ENCODE results near the gene ANKAR. TPM values are rescaled to one million over a fixed set of nuclear protein-coding genes. Genes with fewer than 3 reads are reported as not detected.

ANKAR gene, protein sequence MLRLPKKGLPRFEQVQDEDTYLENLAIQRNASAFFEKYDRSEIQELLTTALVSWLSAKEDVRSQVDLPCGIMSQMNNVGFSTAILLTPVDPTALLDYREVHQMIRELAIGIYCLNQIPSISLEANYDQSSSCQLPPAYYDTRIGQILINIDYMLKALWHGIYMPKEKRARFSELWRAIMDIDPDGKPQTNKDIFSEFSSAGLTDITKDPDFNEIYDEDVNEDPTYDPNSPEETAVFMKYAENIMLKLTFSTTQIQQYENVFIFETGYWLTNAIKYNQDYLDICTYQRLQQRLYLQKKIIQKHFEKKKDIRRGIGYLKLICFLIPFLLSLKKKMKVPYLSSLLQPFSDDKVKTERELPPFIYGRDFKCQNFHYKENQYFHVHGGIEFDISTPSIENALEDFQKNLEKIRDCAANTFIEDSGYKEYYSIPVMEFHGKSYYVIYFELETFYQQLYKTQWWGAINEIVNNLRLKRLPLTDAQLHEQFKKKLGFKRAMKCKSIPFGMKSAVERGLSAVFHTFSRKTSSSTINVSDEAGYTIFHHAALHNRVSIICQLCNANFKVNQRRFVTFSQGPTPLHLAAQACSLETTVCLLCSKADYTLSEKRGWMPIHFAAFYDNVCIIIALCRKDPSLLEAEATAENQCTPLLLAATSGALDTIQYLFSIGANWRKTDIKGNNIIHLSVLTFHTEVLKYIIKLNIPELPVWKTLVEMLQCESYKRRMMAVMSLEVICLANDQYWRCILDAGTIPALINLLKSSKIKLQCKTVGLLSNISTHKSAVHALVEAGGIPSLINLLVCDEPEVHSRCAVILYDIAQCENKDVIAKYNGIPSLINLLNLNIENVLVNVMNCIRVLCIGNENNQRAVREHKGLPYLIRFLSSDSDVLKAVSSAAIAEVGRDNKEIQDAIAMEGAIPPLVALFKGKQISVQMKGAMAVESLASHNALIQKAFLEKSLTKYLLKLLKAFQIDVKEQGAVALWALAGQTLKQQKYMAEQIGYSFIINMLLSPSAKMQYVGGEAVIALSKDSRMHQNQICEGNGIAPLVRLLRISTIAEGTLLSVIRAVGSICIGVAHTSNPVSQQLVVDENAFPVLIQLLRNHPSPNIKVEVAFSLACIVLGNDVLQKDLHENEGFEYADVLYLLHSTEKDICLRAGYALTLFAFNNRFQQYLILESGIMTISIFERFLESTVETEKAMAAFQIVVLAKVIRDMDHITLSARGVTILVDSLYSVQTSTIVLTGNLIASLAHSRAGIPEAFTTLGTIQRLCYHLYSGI (N-terminal part only)
- total RNA-seq (10 to 100 TPM; 18.4 to 20.2 TPM), polyA plus RNA-seq (1 to 10 TPM; 2.8 to 7.0 TPM)

DNA sequence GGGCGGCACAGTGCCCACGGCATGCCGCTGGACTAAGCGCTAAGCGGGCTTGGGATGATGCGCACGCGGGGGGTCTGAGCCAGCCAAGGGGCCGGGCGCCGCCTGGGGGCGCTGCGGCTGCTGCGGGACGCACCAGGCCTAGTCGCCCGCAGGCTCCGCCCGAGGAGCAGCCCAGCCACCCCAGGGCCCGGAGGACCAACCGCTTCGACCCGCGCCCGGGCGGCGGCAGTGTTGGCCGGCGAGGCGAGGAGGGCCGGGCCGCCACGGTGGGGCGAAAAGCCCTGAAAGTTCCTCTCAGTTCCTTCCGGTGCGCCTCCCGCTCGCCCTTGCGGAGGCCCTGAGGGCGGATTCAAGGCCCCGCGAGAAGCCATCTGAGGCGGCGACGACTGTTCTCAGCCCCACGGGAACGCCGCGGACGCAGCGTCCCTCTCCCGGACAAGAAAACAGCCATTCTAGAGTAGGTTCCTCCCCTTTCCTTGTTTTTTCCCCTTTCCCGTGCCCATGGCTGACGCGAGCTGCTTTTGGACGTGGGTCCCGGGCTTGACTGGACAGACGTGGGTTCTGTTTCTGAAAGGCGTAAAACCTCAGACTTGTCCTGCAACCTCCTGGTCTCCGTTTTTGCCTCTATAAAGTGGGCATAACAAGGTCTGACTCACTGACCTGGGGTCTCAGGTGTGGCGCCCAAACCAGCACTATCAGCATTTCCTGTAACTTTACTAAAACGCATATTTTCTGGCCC is at the start of gene ANKAR:
Gene ANKAR, plus strand, starts transcription at position 297 of the 739 bp plus-strand sequence. CDS start 1,821 bp downstream, outside the sequence.
- no peaks in the 10 kb centered on the region for H3K27me3 Mint-ChIP-seq
- peak within 1 kb of the TSS; percentile 90 for H3K27ac ChIP-seq (ENCODE audit: low read depth, low read length)
- DNase-seq: peak; percentile 80 to 86 (median 83)
- H3K27me3 ChIP-seq (ENCODE audit: insufficient read depth, low read length): no peaks in the 10 kb centered on the region
- intact Hi-C loops (cut with micrococcal nuclease): loop anchor here (1.0 to 10.0 kb wide), 4 partner anchors 13 to 970 kb away; partner anchors contain the start of genes ASNSD1 and NAB1
- H3K9me3 ChIP-seq (ENCODE audit: control insufficient read depth in 1 of 2, low read length in 2 of 2): no peaks in the 10 kb centered on the region
- H3K4me3 ChIP-seq (ENCODE audit: low read length in 2 of 2): peak within 1 kb of the TSS; percentile 42 to 77
- H3K27ac Mint-ChIP-seq: peak within 1 kb of the TSS; percentile 96 to 99 (median 99)
- peaks cover 27 to 49% (median 40%) of the 10 kb centered on the region in 4 donors for H3K4me1 Mint-ChIP-seq
- POLR2A ChIA-PET (ENCODE audit: partially characterized antibody): interaction anchor here (0.8 to 4.5 kb wide), 9 partner anchors 8 to 109 kb away, joined by 3 to 48 read pairs (median 8); partner anchors contain the start of genes ASNSD1, ORMDL1, OSGEPL1 and PMS1
- CTCF ChIA-PET (ENCODE audit: partially characterized antibody): interaction anchor here (0.7 to 7.9 kb wide), 18 partner anchors 10 to 334 kb away, joined by 3 to 171 read pairs (median 4); partner anchors contain the start of genes ASNSD1, OSGEPL1 and SLC40A1
- peaks cover 0 to 8% (median 2%) of the 10 kb centered on the region in 8 donors for H3K9me3 Mint-ChIP-seq
- H3K4me3 Mint-ChIP-seq: peak within 1 kb of the TSS; percentile 95 to 98 (median 96)
- peaks cover 13 to 40% of the 10 kb centered on the region in 2 donors for H3K36me3 Mint-ChIP-seq
- peaks cover 21% of the 10 kb centered on the region for H3K4me1 ChIP-seq (ENCODE audit: insufficient read depth, low read length)
- peaks cover 11% of the 10 kb centered on the region for H3K36me3 ChIP-seq (ENCODE audit: insufficient read depth, low read length)

DNA sequence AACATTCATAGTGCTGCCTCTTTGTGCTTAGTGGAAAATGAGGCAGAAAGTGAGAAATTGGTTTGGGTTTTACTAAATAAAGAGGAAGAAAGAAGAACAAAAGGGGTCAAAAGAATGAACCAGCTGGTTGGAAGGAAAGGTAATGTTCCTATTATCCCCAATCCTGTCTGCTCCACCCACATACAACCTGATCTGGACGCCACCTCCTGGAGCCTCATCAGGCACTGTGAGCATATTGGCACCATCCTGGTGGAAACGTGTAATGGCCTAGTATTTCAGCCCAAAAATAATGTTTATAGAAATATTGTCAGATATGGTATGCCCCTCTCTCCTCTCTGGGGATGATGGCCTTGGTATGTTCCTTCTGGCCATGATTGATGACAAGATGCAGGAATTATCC is 48.8 kb upstream of the ANKAR start:
- Histone ChIP-seq H3K9me3 (ENCODE audit: control insufficient read depth in 1 of 2, low read length in 2 of 2) (no peaks in the 10 kb centered on the region), H3K27ac (ENCODE audit: low read depth, low read length) (no peak overlapping the region), H3K4me1 (ENCODE audit: insufficient read depth, low read length) (no peaks in the 10 kb centered on the region), H3K36me3 (ENCODE audit: insufficient read depth, low read length) (no peaks in the 10 kb centered on the region), H3K27me3 (ENCODE audit: insufficient read depth, low read length) (no peaks in the 10 kb centered on the region), H3K4me3 (ENCODE audit: low read length in 2 of 2) (no peak overlapping the region)
- peaks cover 5 to 21% (median 15%) of the 10 kb centered on the region in 4 donors for H3K4me1 Mint-ChIP-seq
- no peak for DNase-seq
- ChIA-PET CTCF (ENCODE audit: partially characterized antibody) (interaction anchor here (1.0 kb wide), 1 partner anchor 11 kb away, joined by 3 read pairs; no protein-coding TSS in a partner anchor), POLR2A (ENCODE audit: partially characterized antibody) (interaction anchor here (1.5 kb wide), 1 partner anchor 45 kb away, joined by 6 read pairs; the partner anchor contains the start of gene SLC40A1)
- H3K4me3 Mint-ChIP-seq: no peak overlapping the region
- H3K9me3 Mint-ChIP-seq: no peaks in the 10 kb centered on the region
- intact Hi-C loops (cut with micrococcal nuclease): no loop called here
- no peak overlapping the region for H3K27ac Mint-ChIP-seq
- H3K36me3 Mint-ChIP-seq: no peaks in the 10 kb centered on the region
- H3K27me3 Mint-ChIP-seq: no peaks in the 10 kb centered on the region

DNA sequence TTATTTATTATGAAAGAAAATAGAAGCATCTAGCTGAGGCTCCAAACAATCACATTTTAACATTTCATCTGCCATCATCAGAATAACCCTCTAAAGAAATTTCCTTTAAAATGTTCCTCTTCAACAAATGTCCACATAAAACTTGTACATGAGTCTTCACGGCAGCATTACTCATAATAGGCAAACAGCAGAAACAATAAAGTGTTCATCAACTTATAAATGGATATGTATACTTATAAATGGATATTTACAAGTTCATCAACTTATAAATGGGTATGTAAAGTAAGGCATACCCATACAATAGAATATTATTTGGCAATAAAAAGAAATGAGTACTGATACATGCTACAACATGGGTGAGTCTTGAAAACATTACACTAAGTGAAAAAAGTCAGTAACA is 46.7 kb upstream of the ANKAR start:
- intact Hi-C loops (cut with micrococcal nuclease): no loop called here

DNA sequence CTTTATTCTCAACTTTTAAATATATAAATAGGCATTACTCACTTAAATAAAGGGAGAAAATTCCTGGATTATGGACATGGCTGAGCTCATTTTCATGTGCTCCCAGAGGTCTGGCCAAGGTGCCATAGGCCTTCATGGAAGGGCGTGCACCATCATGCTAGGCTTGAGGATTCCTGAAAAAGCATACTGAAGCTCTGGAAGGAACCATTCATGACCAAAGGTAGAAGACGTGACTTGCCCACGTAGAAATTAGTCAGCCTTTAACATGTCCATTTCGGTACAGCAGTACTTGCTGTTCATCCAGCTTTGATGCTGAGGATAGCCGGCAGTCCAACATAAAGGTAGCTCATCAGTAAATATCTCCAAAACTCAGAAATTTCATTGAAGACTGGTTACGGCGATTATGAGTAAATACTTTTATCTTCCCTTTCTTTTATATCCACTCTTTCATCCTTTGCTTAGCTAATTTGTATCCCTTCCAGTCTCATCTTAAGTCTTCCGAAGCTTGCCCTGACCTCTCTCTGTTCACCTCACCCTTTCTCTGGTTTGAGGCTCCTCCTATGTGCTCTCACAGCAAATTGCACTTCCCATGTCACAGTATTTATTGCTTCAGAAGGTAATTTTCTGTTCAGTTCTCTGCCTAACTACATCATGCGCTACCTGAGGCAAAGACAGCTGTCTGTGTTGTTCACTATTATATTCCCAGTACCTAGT is 45.5 kb upstream of the ANKAR start:
- H3K4me3 Mint-ChIP-seq: no peak overlapping the region
- POLR2A ChIA-PET (ENCODE audit: partially characterized antibody): interaction anchor here (0.9 to 1.7 kb wide), 3 partner anchors 32 to 188 kb away, joined by 3 read pairs; partner anchors contain the start of genes SLC40A1 and WDR75

More for the DNA sequence above, 46.7 kb upstream of the ANKAR start:
- no peaks in the 10 kb centered on the region for H3K9me3 ChIP-seq (ENCODE audit: control insufficient read depth in 1 of 2, low read length in 2 of 2)
- Mint-ChIP-seq H3K9me3 (no peaks in the 10 kb centered on the region), H3K4me3 (no peak overlapping the region), H3K27ac (no peak overlapping the region), H3K4me1 (peaks cover 3 to 16% (median 14%) of the 10 kb centered on the region in 4 donors), H3K27me3 (no peaks in the 10 kb centered on the region), H3K36me3 (no peaks in the 10 kb centered on the region)
- H3K4me3 ChIP-seq (ENCODE audit: low read length in 2 of 2): no peak overlapping the region
- ChIA-PET CTCF (ENCODE audit: partially characterized antibody) (no interaction called here), POLR2A (ENCODE audit: partially characterized antibody) (no interaction called here)
- no peaks in the 10 kb centered on the region for H3K36me3 ChIP-seq (ENCODE audit: insufficient read depth, low read length)
- H3K4me1 ChIP-seq (ENCODE audit: insufficient read depth, low read length): no peaks in the 10 kb centered on the region
- no peaks in the 10 kb centered on the region for H3K27me3 ChIP-seq (ENCODE audit: insufficient read depth, low read length)
- H3K27ac ChIP-seq (ENCODE audit: low read depth, low read length): no peak overlapping the region
- no peak for DNase-seq

DNA sequence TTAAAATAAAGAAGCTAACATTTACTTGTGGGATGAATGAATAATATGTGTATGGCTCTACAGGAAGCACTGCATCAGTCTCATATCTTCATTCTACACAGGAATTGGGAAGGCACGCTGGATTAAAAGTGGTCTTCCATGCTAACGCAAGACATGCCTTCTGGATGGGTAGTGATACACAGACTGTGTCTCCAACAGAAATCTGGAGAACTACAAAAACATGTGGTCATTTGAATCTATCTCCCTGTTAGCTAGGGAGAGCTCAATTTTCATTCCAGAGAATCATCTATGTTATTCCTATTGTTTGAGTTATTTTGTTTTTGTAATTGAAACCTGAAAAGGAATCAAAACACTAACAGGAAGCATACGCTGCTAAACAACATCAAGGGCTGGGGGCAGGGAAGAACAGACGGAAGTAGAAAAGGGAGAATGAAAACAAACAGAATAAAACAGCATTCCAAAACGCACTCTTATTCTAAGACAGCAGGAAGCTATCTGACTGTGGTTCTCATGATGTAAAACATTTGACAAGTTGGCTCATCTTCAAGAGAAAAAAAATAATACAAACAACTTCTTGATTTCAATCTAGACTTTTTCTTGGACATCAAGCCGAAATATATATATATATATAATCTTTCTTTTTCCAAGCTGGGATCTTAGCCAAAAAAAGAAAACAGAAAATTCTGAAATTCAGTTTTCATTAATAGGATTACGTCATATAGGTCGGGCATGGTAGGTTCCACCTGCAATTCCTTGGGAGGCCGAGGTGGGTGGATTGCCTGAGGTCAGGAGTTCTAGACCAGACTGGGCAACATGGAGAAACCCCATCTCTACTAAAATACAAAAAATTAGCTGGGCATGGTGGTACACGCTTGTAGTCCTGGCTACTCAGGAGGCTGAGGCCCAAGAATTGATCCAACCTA is 44.7 kb upstream of the ANKAR start:
- Histone ChIP-seq H3K9me3 (ENCODE audit: control insufficient read depth in 1 of 2, low read length in 2 of 2) (no peaks in the 10 kb centered on the region), H3K27me3 (ENCODE audit: insufficient read depth, low read length) (no peaks in the 10 kb centered on the region), H3K36me3 (ENCODE audit: insufficient read depth, low read length) (no peaks in the 10 kb centered on the region), H3K4me3 (ENCODE audit: low read length in 2 of 2) (no peak overlapping the region), H3K4me1 (ENCODE audit: insufficient read depth, low read length) (no peaks in the 10 kb centered on the region), H3K27ac (ENCODE audit: low read depth, low read length) (no peak overlapping the region)
- POLR2A ChIA-PET (ENCODE audit: partially characterized antibody): interaction anchor here (1.1 to 1.7 kb wide), 2 partner anchors 31 to 189 kb away, joined by 3 read pairs; partner anchors contain the start of gene WDR75
- CTCF ChIA-PET (ENCODE audit: partially characterized antibody): interaction anchor here (0.7 to 1.7 kb wide), 5 partner anchors 9 to 170 kb away, joined by 3 to 7 read pairs (median 3); partner anchors contain the start of gene ASNSD1
- Mint-ChIP-seq H3K4me3 (no peak overlapping the region), H3K27ac (no peak overlapping the region), H3K9me3 (no peaks in the 10 kb centered on the region), H3K36me3 (no peaks in the 10 kb centered on the region), H3K27me3 (no peaks in the 10 kb centered on the region), H3K4me1 (peaks cover 0 to 12% (median 8%) of the 10 kb centered on the region in 4 donors)
- intact Hi-C loops (cut with micrococcal nuclease): no loop called here
- no peak for DNase-seq

More for the DNA sequence above, 45.5 kb upstream of the ANKAR start:
- no peaks in the 10 kb centered on the region for H3K27me3 Mint-ChIP-seq
- H3K9me3 Mint-ChIP-seq: no peaks in the 10 kb centered on the region
- no peaks in the 10 kb centered on the region for H3K4me1 ChIP-seq (ENCODE audit: insufficient read depth, low read length)
- H3K27me3 ChIP-seq (ENCODE audit: insufficient read depth, low read length): no peaks in the 10 kb centered on the region
- no peaks in the 10 kb centered on the region for H3K9me3 ChIP-seq (ENCODE audit: control insufficient read depth in 1 of 2, low read length in 2 of 2)
- CTCF ChIA-PET (ENCODE audit: partially characterized antibody): interaction anchor here (1.0 to 1.7 kb wide), 6 partner anchors 8 to 169 kb away, joined by 3 to 7 read pairs (median 3); partner anchors contain the start of genes ASNSD1 and SLC40A1
- peaks cover 3 to 15% (median 14%) of the 10 kb centered on the region in 4 donors for H3K4me1 Mint-ChIP-seq
- intact Hi-C loops (cut with micrococcal nuclease): no loop called here
- H3K36me3 ChIP-seq (ENCODE audit: insufficient read depth, low read length): no peaks in the 10 kb centered on the region
- no peak for DNase-seq
- H3K27ac Mint-ChIP-seq: peak overlapping the region in 1 of 7 donors; percentile 12
- no peaks in the 10 kb centered on the region for H3K36me3 Mint-ChIP-seq
- H3K4me3 ChIP-seq (ENCODE audit: low read length in 2 of 2): no peak overlapping the region
- H3K27ac ChIP-seq (ENCODE audit: low read depth, low read length): no peak overlapping the region
